CD4-positive, alpha-beta T cell treated with Interleukin-21 for 1 hour (primary cell): ENCODE data around the gene PLCB1.

Experiments used
- DNase-seq: peaks from one replicate; pipeline ENCODE4 v3.0.0-alpha.2; 2020

PLCB1 gene

GRCh38 chr20:8248051-8248450 lies 116.0 kb downstream of the PLCB1 start:
- DNase-seq = no peak

- DNase-seq = no peak
Measured at GRCh38 chr20:8249634-8250033, 117.6 kb downstream of the PLCB1 start.

GRCh38 chr20:8250539-8251200 lies 118.6 kb downstream of the PLCB1 start:
- no peak for DNase-seq

- no peak for DNase-seq
Measured at GRCh38 chr20:8251201-8251575, 119.1 kb downstream of the PLCB1 start.

- DNase-seq = no peak
Measured at GRCh38 chr20:8254911-8255582, 123.0 kb downstream of the PLCB1 start.

- DNase-seq = no peak
Measured at GRCh38 chr20:8255945-8256632, 124.0 kb downstream of the PLCB1 start.

GRCh38 chr20:8260837-8261251 lies 128.8 kb downstream of the PLCB1 start:
- DNase-seq = no peak

- DNase-seq = no peak
Measured at GRCh38 chr20:8262721-8263120, 130.7 kb downstream of the PLCB1 start.

- DNase-seq = no peak
Measured at GRCh38 chr20:8265588-8265987, 133.5 kb downstream of the PLCB1 start.

GRCh38 chr20:8267009-8267408 lies 134.9 kb downstream of the PLCB1 start:
- DNase-seq = no peak

GRCh38 chr20:8271727-8272126 lies 139.7 kb downstream of the PLCB1 start:
- DNase-seq = no peak

GRCh38 chr20:8272766-8273165 lies 140.7 kb downstream of the PLCB1 start:
- DNase-seq = no peak

GRCh38 chr20:8284902-8285301 lies 152.8 kb downstream of the PLCB1 start:
- DNase-seq = no peak

GRCh38 chr20:8287340-8287739 lies 155.3 kb downstream of the PLCB1 start:
- no peak for DNase-seq

- no peak for DNase-seq
Measured at GRCh38 chr20:8291200-8291599, 159.1 kb downstream of the PLCB1 start.

GRCh38 chr20:8291873-8292272 lies 159.8 kb downstream of the PLCB1 start:
- DNase-seq = no peak

GRCh38 chr20:8292793-8293192 lies 160.7 kb downstream of the PLCB1 start:
- peak; percentile 9 for DNase-seq

- no peak for DNase-seq
Measured at GRCh38 chr20:8293750-8294149, 161.7 kb downstream of the PLCB1 start.

GRCh38 chr20:8296536-8296935 lies 164.5 kb downstream of the PLCB1 start:
- no peak for DNase-seq

- no peak for DNase-seq
Measured at GRCh38 chr20:8298426-8299043, 166.5 kb downstream of the PLCB1 start.

- DNase-seq = no peak
Measured at GRCh38 chr20:8299921-8300320, 167.9 kb downstream of the PLCB1 start.

GRCh38 chr20:8301655-8302054 lies 169.6 kb downstream of the PLCB1 start:
- no peak for DNase-seq

GRCh38 chr20:8303651-8304050 lies 171.6 kb downstream of the PLCB1 start:
- DNase-seq = no peak
